Temporal lobe (tissue), 1 donor: Measurements from ENCODE around the gene VEGFD. TPM values are rescaled to one million over a fixed set of nuclear protein-coding genes. Genes with fewer than 3 reads are reported as not detected.

ENCODE experiments used
- total RNA-seq: library from RNA; depleted of rRNA; stranded (reverse); fragments of >200 nt; gene quantifications from one replicate; pipeline ENCODE4 v1.2.3, GENCODE V29; 2014

VEGFD gene
- total RNA-seq, 1 donor from 2014 or later: 0.25 TPM

Other genes with a start within 250 kb of the VEGFD start
- gene ASB9, start 114.3 kb downstream of the VEGFD start, total RNA-seq: 0.25 TPM
- under 0.01 TPM for gene ASB11, start 68.8 kb downstream of the VEGFD start, total RNA-seq
- 9.1 TPM for gene PIGA, start 48.9 kb downstream of the VEGFD start, total RNA-seq
- gene PIR, start 108.9 kb upstream of the VEGFD start, total RNA-seq: 2.0 TPM
- under 0.01 TPM for gene BMX, start 116.4 kb upstream of the VEGFD start, total RNA-seq
- gene ACE2, start 216.5 kb upstream of the VEGFD start, total RNA-seq: 0.49 TPM